TTC549 (cell line): ENCODE results near the gene EML1.

ENCODE experiments used
- FAIRE-seq: peaks from 2 replicates; lab custom pipeline; 2012; peaks lifted over from hg19 to GRCh38; lab: Jason Lieb, UNC

EML1 gene

DNA sequence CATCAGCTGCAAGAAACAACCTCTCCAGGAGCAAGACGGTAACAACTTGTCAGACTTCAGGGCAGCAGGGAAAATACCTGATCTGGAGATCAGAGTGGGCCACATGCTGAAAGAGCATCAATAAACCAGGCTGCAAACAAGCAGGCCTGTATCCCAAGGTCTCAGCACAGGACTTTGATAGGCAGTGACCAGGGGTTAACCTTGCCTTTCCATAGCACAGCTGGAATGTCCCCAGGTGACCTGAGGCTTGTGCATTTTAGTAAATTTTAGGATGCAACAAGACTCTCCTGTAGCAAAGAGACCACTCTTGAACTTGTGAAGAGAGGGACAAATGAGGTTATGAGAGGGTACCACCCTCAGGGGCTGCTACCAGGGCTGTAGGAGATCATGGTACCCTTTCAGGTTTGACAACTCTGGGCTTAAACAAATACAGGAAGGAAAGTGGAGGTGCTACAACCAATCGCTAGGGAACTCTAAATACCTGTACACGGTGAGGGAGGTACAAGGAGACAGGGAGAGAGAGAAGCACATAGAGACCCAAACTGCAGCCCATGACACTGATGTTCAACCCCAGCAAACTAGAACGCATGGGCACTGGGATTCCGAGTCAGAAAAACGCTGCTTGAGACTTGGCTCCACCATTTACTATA is 176.6 kb downstream of the EML1 start:
- no peak for FAIRE-seq

DNA sequence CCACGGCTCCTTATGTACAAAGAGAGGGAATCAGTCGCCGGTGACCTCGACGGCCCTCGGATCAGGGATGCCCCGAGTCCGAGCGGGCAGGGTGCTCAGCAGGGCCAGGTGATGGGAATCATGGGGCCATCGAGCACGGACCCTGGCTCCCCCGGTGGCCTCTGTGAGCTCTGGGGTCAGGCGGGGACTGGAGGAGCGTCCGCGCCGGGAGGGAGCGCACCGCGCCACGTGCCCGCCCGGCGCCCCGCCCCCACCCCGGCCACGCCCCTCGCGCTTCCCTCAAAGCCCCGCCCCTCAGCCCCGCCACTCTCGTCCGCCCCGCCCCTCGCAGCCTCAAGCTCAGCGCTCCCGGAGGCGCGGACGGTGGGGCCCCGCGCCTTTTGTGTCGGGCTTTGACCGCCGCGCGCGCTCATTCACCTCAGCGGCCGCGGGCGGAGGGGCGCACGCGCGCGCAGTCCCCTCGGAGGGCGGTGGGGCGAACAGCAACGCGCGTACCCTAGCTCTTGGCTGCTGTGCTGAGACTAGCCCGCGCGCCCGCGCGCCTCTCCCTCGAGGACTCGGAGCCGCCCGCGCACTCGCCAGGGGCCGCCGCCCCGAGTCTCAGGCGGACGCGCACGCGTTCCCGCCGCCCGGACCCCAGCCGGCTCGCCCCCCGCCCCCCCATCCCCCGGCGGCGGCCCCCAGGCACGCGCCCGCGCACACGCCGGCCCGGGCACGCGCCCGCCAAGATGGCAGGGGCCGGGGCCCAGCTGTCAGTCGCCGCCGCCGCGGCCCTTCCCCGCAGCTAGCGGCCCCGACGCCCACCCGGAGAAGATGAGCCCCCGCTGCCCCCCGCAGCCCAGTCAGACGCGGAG is 178.1 kb downstream of the EML1 start:
- FAIRE-seq, result no peak

DNA sequence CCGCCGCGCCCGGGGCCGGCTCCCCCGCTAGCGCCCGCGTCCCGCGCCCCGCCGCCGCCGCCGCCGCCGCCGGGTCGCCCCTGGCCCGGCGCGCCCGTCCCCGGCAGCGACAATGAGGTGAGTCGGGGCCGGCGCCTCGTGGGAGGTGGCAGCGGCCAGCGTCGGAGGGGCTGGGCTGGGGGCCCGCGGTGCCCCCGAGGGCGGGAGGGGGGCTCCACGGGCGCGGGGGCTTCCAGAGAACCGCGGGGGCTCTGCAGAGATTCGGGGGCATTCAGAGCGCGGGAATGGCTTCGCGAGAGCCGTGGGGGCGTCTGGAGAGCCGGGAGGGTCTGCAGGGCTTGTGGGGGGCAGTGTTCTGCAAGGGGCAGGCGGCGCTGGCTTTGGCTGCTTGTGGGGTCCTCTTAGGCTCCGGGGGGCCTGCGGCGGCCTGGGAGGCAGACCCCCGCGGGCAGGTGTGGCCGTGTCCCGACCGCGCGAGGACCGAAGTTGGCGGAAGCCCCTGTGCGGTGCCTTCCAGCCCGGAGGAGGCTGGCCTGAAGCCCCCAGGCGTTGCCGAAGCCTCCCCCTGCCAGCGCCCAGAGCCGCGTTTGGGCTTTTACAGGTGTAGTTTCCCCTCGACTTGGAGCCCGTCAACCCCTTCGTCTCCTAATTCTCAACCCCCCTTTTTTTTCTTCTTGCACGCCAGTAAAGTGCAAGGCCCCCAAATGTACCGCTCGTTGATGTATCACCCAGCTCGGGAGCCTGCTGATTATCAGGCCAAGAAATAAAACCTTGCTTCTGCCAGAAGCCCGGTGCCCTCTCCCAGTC is 178.9 kb downstream of the EML1 start:
- no peak for FAIRE-seq

DNA sequence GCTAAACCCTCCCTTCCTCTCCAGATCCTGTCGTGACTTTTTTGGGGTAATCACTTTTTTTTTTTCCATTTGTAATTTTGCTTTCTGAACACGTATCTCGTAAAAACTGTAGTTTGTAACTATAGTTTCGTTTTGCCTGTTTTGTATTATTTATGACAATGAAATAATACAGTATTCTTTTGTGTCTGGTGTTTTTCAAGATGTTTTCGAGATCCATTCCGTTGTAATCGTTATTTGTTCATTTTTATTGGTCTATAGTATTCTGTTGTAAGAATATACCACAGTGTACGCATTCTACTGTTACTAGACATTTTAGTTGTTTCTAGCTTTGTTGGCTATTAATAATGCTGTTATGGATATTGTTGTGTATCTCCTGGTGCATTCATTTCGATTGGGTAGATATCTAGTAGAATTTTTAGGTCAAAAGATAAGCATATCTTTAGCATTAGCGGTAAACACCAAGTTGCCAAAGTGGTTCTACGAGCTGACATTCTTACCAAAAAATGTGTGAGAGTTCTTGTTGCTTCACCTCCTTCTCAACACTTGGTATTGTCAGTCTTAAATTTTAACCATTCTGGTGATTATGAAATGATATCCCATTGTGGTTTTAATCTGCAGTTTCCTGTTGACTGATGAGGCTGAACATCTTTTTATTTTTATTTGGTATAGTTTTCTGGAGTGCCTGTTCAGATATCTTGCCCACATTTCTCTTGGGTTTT is 179.7 kb downstream of the EML1 start:
- FAIRE-seq, result no peak

DNA sequence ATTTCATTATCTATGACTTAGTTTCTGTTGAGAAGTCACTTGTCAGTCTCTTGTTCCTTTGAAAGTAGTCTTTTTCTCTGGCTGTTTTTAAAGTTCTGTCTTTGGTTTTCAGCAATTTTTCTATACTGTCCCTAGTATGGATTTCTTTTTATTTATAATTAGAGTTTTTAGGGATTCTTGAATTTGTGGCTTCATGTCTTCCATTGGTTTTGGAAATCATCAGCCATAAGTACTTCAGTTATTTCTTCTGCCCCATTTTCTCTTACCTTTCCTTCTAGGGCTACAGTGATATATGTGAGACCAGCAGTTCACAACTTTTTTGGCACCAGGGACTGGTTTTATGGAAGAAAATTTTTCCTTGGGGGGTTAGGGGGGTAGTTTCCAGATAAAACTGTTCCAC is 182.0 kb downstream of the EML1 start:
- no peak for FAIRE-seq

DNA sequence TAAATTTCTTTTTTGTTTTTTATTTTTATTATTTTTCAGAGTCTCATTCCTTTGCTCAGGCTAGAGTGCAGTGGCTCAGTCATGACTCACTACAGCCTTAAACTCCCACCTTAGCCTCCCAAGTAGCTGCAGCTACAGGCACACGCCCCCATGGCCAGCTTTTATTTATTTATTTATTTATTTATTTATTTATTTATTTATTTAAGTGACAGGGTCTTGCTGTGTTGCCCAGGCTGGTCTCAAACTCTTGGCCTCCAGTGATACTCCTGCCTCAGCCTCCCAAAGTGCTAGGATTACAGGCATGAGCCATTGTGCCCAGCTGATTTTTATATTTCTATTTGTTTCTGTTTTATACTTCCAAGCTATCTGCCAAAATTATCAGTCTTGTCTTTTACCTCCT is 182.8 kb downstream of the EML1 start:
- FAIRE-seq, result no peak

DNA sequence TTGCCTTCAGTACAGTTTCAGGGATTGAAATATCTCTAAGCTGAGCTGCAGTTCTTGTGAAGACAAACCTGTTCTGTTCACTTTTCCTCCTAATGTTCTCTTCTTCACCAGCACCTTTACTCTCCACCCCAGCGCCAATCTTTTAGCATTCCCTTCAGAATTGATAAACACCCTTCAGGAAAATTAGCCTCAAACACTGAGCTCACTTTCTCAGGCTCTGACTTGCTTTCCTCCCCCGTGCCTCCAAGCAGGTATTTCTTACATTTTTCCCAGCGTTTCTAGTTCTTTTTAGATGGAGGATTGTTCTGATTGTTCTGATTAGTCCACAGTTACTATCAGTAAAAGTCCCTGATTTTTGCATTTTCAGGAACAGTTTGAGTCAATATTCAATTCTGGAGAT is 183.5 kb downstream of the EML1 start:
- no peak for FAIRE-seq

DNA sequence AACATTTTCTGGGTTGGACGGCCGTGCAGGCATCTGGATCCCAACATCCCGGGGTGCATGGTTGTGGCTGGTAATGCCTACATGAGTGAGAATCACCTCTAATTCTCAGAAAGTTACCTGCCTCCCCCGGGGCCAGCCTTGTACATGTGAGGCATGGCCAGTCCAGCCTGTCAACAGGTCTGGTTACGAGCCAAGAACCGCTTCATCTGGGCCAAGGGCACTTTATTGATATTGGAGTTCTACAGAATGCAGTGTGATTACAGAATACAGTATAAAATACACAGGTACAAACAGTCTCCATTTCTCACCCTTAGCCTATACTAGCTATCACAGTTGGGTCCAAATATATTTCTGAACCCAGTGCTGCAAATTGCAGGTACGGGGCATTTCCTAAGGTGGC is 187.1 kb downstream of the EML1 start:
- FAIRE-seq, result no peak

DNA sequence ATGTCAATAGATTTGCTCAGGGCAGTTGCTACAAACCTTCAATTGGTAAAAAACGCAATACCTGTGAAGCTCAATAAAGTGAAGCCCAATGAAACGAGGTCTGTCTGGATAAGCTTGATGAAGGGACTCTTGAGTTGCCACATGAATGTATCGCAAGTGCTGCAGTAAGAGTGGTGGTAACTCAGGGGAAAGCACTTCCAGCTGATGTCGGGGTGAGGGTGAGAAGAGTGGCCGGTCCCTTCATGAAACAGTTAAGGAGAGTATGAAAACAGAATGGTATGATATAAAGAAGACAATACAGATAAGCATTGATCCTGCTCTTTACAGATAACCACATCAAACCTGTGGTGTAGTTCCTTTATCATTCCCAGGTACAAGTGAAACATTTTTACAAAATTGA is 188.6 kb downstream of the EML1 start:
- FAIRE-seq, result no peak

DNA sequence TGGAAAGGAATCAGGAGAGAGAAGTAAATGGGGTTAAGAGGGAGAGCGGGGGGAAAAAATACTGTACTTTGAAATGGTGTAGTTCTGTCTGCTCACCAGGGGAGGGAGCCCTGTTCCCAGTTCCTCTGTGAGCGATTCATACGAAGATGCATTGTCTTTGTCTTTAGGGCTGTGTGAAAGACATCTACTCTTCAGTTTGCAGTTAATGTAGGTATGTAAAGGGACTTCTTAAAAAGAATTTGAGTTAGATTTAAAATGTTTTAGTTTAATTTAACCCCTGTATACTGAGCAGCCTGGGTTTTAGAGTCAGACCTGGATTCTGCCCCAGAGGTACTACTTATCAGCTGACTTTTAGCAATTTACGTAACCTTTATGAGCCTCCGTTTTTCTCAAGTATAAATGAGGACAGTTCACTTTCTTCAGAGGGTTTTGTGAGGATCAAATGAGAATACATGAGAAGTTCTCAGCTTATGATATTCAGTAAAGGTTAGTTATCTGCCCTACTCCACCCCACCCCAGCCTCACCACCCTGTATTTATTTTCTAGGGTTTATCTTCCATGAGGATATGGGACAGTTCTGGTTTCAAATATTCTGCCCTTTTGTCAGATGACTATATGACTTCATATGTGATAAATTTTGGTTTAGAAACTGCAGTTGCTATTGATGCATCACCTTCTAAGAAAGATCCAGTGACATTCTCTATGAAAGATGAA is 189.5 kb downstream of the EML1 start:
- peak; percentile 83 for FAIRE-seq

DNA sequence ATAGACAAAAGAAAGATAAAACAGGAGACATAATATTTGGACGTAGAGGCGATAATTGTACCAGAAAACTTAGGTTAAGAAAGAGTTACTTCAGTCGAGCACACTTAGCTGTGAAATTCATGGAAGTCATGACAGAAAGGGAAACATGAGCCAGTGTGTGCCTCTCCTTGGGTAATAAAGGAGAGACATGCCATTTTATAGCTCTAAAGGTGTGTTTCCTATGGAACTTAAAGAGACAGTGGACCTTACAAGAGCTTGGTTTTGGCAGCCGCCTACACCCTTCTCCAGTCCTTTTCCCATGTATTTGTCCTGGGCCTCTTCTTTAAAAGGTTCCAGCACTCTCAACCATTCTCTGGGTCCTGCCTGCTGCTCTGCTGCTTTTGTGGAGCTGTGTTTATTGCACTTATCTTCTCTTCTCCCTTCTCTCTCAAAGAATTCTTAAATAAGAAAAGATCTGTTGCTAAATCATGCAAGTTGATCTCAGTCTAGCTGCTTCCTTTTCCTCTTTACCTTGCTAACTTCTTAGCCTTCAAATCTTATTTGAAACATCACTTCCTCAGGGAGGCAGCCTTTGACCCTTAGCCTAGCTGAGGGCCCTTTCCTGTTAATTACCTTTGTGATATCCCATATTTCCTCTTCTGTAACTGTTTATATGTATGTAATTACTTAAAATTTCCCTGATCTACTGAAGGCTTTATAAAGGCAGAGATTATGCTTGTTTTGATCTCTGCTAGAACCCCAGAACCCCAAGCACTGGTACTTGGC is 190.2 kb downstream of the EML1 start:
- FAIRE-seq, result no peak

DNA sequence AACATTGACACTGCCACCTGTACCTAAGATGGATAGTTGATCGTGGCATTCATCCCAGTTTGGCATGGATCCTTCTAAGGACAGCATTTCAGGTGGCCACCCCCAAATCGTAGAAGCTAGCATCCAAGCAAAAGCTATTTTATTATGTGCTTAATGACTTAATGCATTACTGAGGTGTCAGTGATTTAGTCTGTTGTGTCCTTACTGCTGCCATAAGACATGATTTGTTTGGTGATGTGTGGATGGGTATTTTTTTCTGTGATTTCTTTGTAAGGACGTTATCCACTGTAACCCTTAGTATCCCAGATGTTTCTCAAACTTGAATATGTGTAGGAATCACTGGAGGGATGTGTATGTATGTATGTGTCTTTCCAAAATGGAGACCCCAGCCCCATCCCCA is 190.8 kb downstream of the EML1 start:
- no peak for FAIRE-seq

DNA sequence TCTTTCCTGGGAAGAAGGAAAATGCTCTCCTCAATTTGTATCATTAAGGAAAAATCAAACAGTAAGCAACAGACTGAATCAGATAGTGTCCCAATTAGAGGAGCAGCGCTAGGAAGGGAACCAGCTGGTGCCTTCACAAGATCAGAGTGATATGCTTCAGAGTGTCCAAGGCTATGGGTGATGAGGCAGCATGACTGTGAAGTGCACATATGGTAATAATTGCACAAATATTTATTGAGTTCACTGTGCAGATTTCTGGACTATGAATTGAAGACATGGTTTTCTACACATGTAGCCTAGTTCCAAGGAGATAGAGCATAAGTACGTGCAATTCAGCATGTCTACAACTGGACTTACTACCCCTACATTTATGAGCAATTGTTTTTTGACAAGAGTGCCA is 193.2 kb downstream of the EML1 start:
- FAIRE-seq, result no peak

DNA sequence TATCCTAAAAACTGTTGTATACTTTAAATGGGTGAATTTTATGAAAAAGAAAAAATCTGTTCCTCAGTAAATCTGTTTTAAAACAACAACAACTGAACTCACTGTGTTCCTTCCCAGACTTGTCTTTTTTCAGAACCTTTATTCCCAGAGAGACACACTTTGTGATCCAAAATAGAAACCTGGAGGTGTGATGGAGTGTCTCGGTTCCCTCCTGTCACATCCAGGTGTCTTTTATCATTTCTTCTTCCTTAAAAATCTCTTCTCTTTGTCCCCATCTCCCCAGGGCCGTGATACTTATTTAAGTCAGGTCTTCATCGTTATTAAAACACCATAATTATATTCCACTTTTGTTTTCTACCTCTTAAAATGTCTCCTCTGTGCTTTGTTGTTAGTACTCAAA is 195.8 kb downstream of the EML1 start:
- FAIRE-seq, result no peak

DNA sequence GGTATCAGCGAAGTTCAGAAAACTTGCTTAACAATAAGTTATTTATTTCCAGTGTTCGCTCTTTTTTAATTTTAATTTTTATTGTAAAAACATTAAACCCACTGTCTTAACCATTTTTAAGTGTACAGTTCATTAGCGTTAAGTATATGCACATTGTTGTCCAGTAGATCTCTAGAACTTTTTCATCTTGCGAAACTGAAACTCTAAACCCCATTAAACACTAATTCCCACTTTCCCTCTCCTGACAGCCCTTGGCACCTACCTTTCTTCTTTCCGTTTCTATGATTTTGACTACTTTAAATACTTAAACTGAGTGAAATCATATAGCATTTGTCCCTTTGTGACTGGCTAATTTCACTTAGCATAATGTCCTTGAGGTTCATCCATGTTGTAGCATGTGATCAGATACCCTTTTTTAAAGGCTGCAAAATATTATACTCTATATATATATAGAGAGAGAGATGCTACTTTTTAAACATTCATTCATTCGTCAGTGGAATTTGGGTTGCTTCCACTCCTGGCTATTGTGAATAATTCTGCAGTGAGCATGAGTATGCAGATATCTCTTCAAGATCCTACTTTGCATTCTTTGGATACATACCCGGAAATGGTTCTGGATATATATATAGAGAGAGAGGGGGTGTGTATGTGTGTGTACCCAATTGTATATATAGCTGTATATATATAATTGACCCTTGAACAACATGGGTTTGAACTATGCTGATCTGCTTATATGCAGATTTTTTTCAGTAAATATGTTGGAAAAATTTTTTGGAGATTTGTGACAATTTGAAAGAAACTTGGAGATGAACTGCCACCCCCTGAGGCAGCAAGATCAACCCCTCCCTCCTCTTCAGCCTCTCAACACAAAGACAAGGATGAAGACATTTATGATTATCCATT is 197.3 kb downstream of the EML1 start:
- no peak for FAIRE-seq

DNA sequence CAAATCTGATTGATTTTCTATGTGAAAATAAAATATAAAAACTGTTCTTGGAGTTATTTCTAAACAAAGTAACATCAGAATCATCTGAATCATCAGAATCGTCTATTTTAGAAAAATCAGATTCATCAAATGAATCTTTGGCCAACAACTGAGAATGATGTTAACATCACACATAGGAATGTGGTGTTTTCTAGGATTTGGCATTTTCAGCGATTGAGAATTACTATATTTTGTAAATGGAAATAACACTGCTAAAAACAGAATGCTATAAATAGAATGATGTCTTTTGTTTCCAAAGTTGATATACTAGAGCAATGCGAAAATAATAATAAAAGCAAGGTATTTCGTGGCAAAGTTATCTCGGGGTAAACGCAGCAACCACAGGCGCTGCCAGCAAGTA is 198.1 kb downstream of the EML1 start:
- FAIRE-seq, result no peak
